Fibroblast of lung (primary cell): ENCODE data around the gene KIF5A. TPM values are rescaled to one million over a fixed set of nuclear protein-coding genes. Genes with fewer than 3 reads are reported as not detected.
A peak's percentile ranks its signal among the peaks of the same experiment; 100 is the strongest.

Experiments used
- DNase-seq, 2 donors: peaks; one replicate each; pipeline versions ENCODE4 v3.0.0 to v3.0.0-alpha.2; 2010; ENCODE audit warnings: low read depth in 2 of 2
- H2AFZ ChIP-seq: 2 replicates; pipeline ENCODE4 v1.5.1; 2012; ENCODE audit warnings: low read length, control low read depth, inconsistent platforms
- H3K27ac ChIP-seq: 2 replicates; pipeline ENCODE4 v1.5.1; 2011; ENCODE audit warnings: low read length, control low read depth; ENCODE audit not compliant: insufficient read depth
- H3K27me3 ChIP-seq: 2 replicates; pipeline ENCODE4 v1.5.1; 2011; ENCODE audit warnings: mild to moderate bottlenecking, low read length; ENCODE audit not compliant: control insufficient read depth, insufficient read depth
- H3K36me3 ChIP-seq: 2 replicates; pipeline ENCODE4 v1.5.1; 2011; ENCODE audit warnings: low read length; ENCODE audit not compliant: control insufficient read depth, insufficient read depth
- H3K4me1 ChIP-seq: 2 replicates; pipeline ENCODE4 v1.5.1; 2011; ENCODE audit warnings: low read length; ENCODE audit not compliant: control insufficient read depth, insufficient read depth; ENCODE audit errors: extremely low read depth
- H3K4me2 ChIP-seq: 2 replicates; pipeline ENCODE4 v1.5.1; 2011; ENCODE audit warnings: low read length, control low read depth; ENCODE audit not compliant: insufficient read depth; ENCODE audit errors: extremely low read depth
- H3K4me3 ChIP-seq, 4 experiments: fragments of 200-600 bp in 1 of 4; sonication (generic) in 1 of 4; replicated peaks in 1 of 4; 2 replicates each; pipeline ENCODE4 v1.5.1; 2011 to 2016; ENCODE audit warnings: low read length in 4 of 4, low read depth in 3 of 4, mild to moderate bottlenecking in 3 of 4, control low read depth in 2 of 4, inconsistent platforms in 1 of 4, mixed read lengths in 1 of 4; ENCODE audit not compliant: insufficient read depth in 1 of 4; ENCODE audit errors: control extremely low read depth in 1 of 4
- H3K79me2 ChIP-seq: 2 replicates; pipeline ENCODE4 v1.5.1; 2012; ENCODE audit warnings: mild to moderate bottlenecking, low read length, inconsistent platforms; ENCODE audit not compliant: control insufficient read depth, insufficient read depth
- H3K9ac ChIP-seq: 2 replicates; pipeline ENCODE4 v1.5.1; 2011; ENCODE audit warnings: mild to moderate bottlenecking, low read length, control low read depth; ENCODE audit not compliant: insufficient read depth
- H3K9me3 ChIP-seq: 2 replicates; pipeline ENCODE4 v1.5.1; 2012; ENCODE audit warnings: low read depth, low read length; ENCODE audit not compliant: control insufficient read depth, insufficient read depth
- H4K20me1 ChIP-seq: 2 replicates; pipeline ENCODE4 v1.5.1; 2011; ENCODE audit warnings: low read length; ENCODE audit not compliant: control insufficient read depth, insufficient read depth; ENCODE audit errors: extremely low read depth
- CTCF ChIP-seq, 2 donors: IDR thresholded peaks in 1 of 2; conservative IDR thresholded peaks in 1 of 2; 1 replicate in 1 of 2; 2 replicates in 1 of 2; pipeline ENCODE4 v1.5.1; 2011 to 2012; ENCODE audit warnings: low read length in 2 of 2, control low read depth in 1 of 2, inconsistent platforms in 1 of 2, low read depth in 1 of 2, mild to moderate bottlenecking in 1 of 2
- EZH2 ChIP-seq: IDR thresholded peaks from 2 replicates; pipeline ENCODE4 v1.5.1; 2012; ENCODE audit warnings: low read length, control low read depth, mild to moderate bottlenecking; ENCODE audit errors: missing control alignments
- polyA plus RNA-seq, 2 donors: library from polyadenylated mRNA; depleted of rRNA in 1 of 2; stranded (reverse) in 1 of 2; unstranded in 1 of 2; fragments of >200 nt; gene quantifications; 2 replicates each; pipeline ENCODE4 v1.2.1, GENCODE V29; 2011 to 2012; ENCODE audit warnings: missing spikeins in 1 of 2
- total RNA-seq: library from RNA; depleted of rRNA; stranded (reverse); fragments of >200 nt; gene quantifications from 2 replicates; pipeline ENCODE4 v1.2.1, GENCODE V29; 2014

Gene KIF5A
- total and polyA plus RNA-seq, 2 donors (not counting 1 experiment from before 2014, with no cell fraction given) = 0.53 to 1.3 TPM

GRCh38 chr12:57541001-57541400 is 8.8 kb upstream of the KIF5A start:
- Histone ChIP-seq H3K4me3 (no peak overlapping the region), H3K9me3 (no peaks in the 10 kb centered on the region), H3K27me3 (no peaks in the 10 kb centered on the region), H3K4me1 (peaks cover 3% of the 10 kb centered on the region), H3K4me2 (no peak overlapping the region), H3K36me3 (peaks cover 5% of the 10 kb centered on the region), H4K20me1 (no peaks in the 10 kb centered on the region), H3K9ac (no peak overlapping the region), H3K27ac (no peak overlapping the region), H3K79me2 (peaks cover 22% of the 10 kb centered on the region), H2AFZ (no peak overlapping the region)
- peak in 1 of 2 donors; percentile 44 for DNase-seq
- TF ChIP-seq CTCF (conservative IDR thresholded peaks at IDR 0.05 in 1 of 2, IDR thresholded peaks at IDR 0.05 in 1 of 2; ENCODE audit: low read depth in 1 of 2, low read length in 2 of 2) (no peak), EZH2 (no peak)

- peaks cover 5% of the 10 kb centered on the region for H3K36me3 ChIP-seq
These were observed 8.1 kb upstream of the KIF5A start for GRCh38 chr12:57541717-57542116.

GRCh38 chr12:57543581-57543980 is 6.3 kb upstream of the KIF5A start:
- H4K20me1 ChIP-seq = no peaks in the 10 kb centered on the region
- H3K4me2 ChIP-seq = no peak overlapping the region
- TF ChIP-seq EZH2 (no peak), CTCF (conservative IDR thresholded peaks at IDR 0.05 in 1 of 2, IDR thresholded peaks at IDR 0.05 in 1 of 2; ENCODE audit: low read depth in 1 of 2, low read length in 2 of 2) (no peak)
- peaks cover 5% of the 10 kb centered on the region for H3K4me1 ChIP-seq
- H3K27me3 ChIP-seq = peaks cover under 1% of the 10 kb centered on the region
- peaks cover 3% of the 10 kb centered on the region for H3K36me3 ChIP-seq
- H3K9me3 ChIP-seq = no peaks in the 10 kb centered on the region
- H3K79me2 ChIP-seq = peaks cover 29% of the 10 kb centered on the region
- no peak overlapping the region for H2AFZ ChIP-seq
- no peak overlapping the region for H3K9ac ChIP-seq
- no peak for DNase-seq
- no peak overlapping the region for H3K4me3 ChIP-seq
- no peak overlapping the region for H3K27ac ChIP-seq

More at GRCh38 chr12:57541717-57542116, 8.1 kb upstream of the KIF5A start:
- Histone ChIP-seq H3K4me2 (no peak overlapping the region), H3K9me3 (no peaks in the 10 kb centered on the region), H3K27me3 (no peaks in the 10 kb centered on the region), H3K4me3 (no peak overlapping the region), H3K27ac (no peak overlapping the region), H3K79me2 (peaks cover 29% of the 10 kb centered on the region), H3K4me1 (peaks cover 5% of the 10 kb centered on the region), H3K9ac (no peak overlapping the region), H4K20me1 (no peaks in the 10 kb centered on the region), H2AFZ (no peak overlapping the region)
- TF ChIP-seq EZH2 = no peak
- no peak for TF ChIP-seq CTCF (conservative IDR thresholded peaks at IDR 0.05 in 1 of 2, IDR thresholded peaks at IDR 0.05 in 1 of 2; ENCODE audit: low read depth in 1 of 2, low read length in 2 of 2)
- no peak for DNase-seq
